Right lobe of liver (tissue), 6 donors: Measurements from ENCODE around the gene OR10S1. TPM values are rescaled to one million over a fixed set of nuclear protein-coding genes. Genes with fewer than 3 reads are reported as not detected.

Experiments
- ATAC-seq, 4 donors: fragments of 200-7000 bp; cut with Tn5 transposase; one replicate each; pipeline ENCODE4 v1.9.1; 2020; ENCODE audit warnings: mild to moderate bottlenecking in 4 of 4, moderate library complexity in 4 of 4
- DNase-seq, 3 donors: peaks; one replicate each; pipeline ENCODE4 v3.0.0-alpha.2; 2020
- H3K27ac ChIP-seq, 3 donors: fragments of 200-600 bp; one replicate each; pipeline ENCODE4 v1.8.0; 2022
- H3K27me3 ChIP-seq, 2 donors: fragments of 200-600 bp; one replicate each; pipeline ENCODE4 v1.8.0; 2022
- H3K36me3 ChIP-seq, 4 donors: fragments of 200-600 bp; sonication (generic) in 1 of 4; one replicate each; pipeline versions ENCODE4 v1.5.1 to v1.8.0; 2017 to 2022; ENCODE audit warnings: control low read depth in 1 of 4
- H3K4me1 ChIP-seq, 4 donors: fragments of 200-600 bp; sonication (generic) in 1 of 4; one replicate each; pipeline versions ENCODE4 v1.5.1 to v1.8.0; 2017 to 2022; ENCODE audit warnings: control low read depth in 1 of 4
- H3K4me3 ChIP-seq, 3 donors: fragments of 200-600 bp; one replicate each; pipeline ENCODE4 v1.8.0; 2022
- H3K9me3 ChIP-seq, 4 donors: fragments of 200-600 bp; sonication (generic) in 1 of 4; one replicate each; pipeline versions ENCODE4 v1.5.1 to v1.8.0; 2017 to 2022; ENCODE audit warnings: control low read depth in 1 of 4
- CTCF ChIP-seq, 4 donors: fragments of 200-600 bp in 3 of 4; fragments of 450-650 bp in 1 of 4; IDR thresholded peaks; one replicate each; pipeline versions ENCODE4 v1.5.1 to v1.8.0; 2016 to 2022; ENCODE audit warnings: antibody characterized with exemption in 4 of 4, mild to moderate bottlenecking in 2 of 4
- POLR2A ChIP-seq: fragments of 450-650 bp; IDR thresholded peaks from one replicate; pipeline ENCODE4 v1.6.1; 2017; ENCODE audit warnings: antibody characterized with exemption, mild to moderate bottlenecking
- WGBS: methylation state at CpG from one replicate; pipeline ENCODE4 v1.1.6; 2018; ENCODE audit warnings: low coverage, low lambda C conversion rate; ENCODE audit not compliant: insufficient coverage; ENCODE audit errors: missing lambda C conversion rate; 5-methylcytosine and 5-hydroxymethylcytosine counted together
- intact Hi-C, 2 donors: fragments of 100-400 bp; cut with DNase I; formaldehyde crosslinking; loops; one replicate each; pipeline versions ENCODE4 v1.11.2 to v1.14.1; 2022
- total RNA-seq, 6 experiments: library from RNA; depleted of rRNA in 2 of 6; stranded (reverse); fragments of >200 nt in 2 of 6; fragmentation: NEBNext Ultra II Directional in 3 of 6; extraction: Animal tissue kit (Norgen Biotek cat#: 25700) in 3 of 6; gene quantifications; one replicate each; pipeline versions ENCODE4 v1.1.0 to v1.2.4, GENCODE V29; 2016 to 2023
- donor health status: DM: no; HTN: yes; CAD: no.
- donor health status: DM: no; HTN: no; CAD: no.
- donor health status: DM: no; HTN: no; CAD: no.
- donor health status: DM: no; HTN: yes; CAD: no.
- donor health status: DM: no; HTN: yes; CAD: no.

Gene OR10S1
- total RNA-seq, 6 experiments from 2014 or later, result not detected

GRCh38 chr11:123943738-123944137 lies 33.8 kb downstream of the OR10S1 start, which contains the start of gene OR6T1:
Gene OR6T1 (minus strand): TSS chr11:123943838. CDS start chr11:123943838, 0 bp downstream.
- intact Hi-C loops, result no loop called here
- Histone ChIP-seq H3K27ac (no peak within 1 kb of the TSS), H3K27me3 (no peaks in the 10 kb centered on the region), H3K4me3 (no peak within 1 kb of the TSS), H3K9me3 (no peaks in the 10 kb centered on the region), H3K36me3 (no peaks in the 10 kb centered on the region), H3K4me1 (no peaks in the 10 kb centered on the region)
- TF ChIP-seq POLR2A (no peak), CTCF (IDR thresholded peaks at IDR 0.05) (no peak)
- 74% methylated on average over 3 of the region's 3 CpGs for WGBS
- ATAC-seq (no peak), DNase-seq (no peak)

- H3K4me1 ChIP-seq, result no peaks in the 10 kb centered on the region
- TF ChIP-seq POLR2A (no peak), CTCF (IDR thresholded peaks at IDR 0.05) (no peak)
- WGBS, result 30% methylated on average over 4 of the region's 4 CpGs
- no peak overlapping the region for H3K4me3 ChIP-seq
- no peak overlapping the region for H3K27ac ChIP-seq
- no peak for ATAC-seq
- no peak for DNase-seq
- intact Hi-C loops, result no loop called here
- H3K9me3 ChIP-seq, result no peaks in the 10 kb centered on the region
- no peaks in the 10 kb centered on the region for H3K27me3 ChIP-seq
- H3K36me3 ChIP-seq, result no peaks in the 10 kb centered on the region
Observed at GRCh38 chr11:123942413-123942812, 35.2 kb downstream of the OR10S1 start.

DNA sequence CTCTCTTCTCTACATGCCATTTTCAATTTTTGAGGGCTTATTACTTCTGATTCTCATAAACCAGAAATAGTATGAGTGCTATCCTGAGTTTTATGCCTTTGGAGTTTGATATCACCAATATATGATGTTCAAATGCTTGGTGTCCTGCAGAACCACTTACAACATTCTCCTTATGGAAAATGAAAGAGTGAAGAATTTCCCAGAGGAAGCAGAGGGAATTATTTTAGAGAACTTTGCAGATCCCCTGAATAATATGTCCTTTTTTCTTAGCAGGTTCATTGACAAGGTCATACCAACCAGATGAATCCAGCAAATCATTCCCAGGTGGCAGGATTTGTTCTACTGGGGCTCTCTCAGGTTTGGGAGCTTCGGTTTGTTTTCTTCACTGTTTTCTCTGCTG lies 38.3 kb downstream of the OR10S1 start, which contains the start of gene OR4D5:
Gene OR4D5, plus strand, starts transcription at position 301 of the 400 bp plus-strand sequence. Its CDS starts 0 bp downstream, at position 301.
- ATAC-seq (no peak), DNase-seq (no peak)
- TF ChIP-seq CTCF (IDR thresholded peaks at IDR 0.05) (no peak), POLR2A (no peak)
- intact Hi-C loops, result no loop called here
- Histone ChIP-seq H3K9me3 (no peaks in the 10 kb centered on the region), H3K4me3 (no peak within 1 kb of the TSS), H3K27me3 (no peaks in the 10 kb centered on the region), H3K27ac (no peak within 1 kb of the TSS), H3K4me1 (no peaks in the 10 kb centered on the region), H3K36me3 (no peaks in the 10 kb centered on the region)
- WGBS, result 44% methylated on average over 1 of the region's 1 CpG

Other genes with a start within 250 kb of the OR10S1 start
- gene ZNF202, start 236.1 kb downstream of the OR10S1 start, total RNA-seq, result 1 to 10 TPM; 2.0 to 4.0 (median 2.7) TPM
- gene OR6X1, start 223.3 kb downstream of the OR10S1 start, total RNA-seq, result not detected
- gene OR6M1, start 171.4 kb downstream of the OR10S1 start, total RNA-seq, result not detected
- not detected for gene TMEM225, start 92.1 kb downstream of the OR10S1 start, total RNA-seq
- not detected for gene OR8D4, start 75.6 kb downstream of the OR10S1 start, total RNA-seq
- not detected for gene OR4D5, start 38.2 kb downstream of the OR10S1 start, total RNA-seq
- not detected for gene OR6T1, start 33.9 kb downstream of the OR10S1 start, total RNA-seq
- not detected for gene OR10G6, start 17.4 kb upstream of the OR10S1 start, total RNA-seq
- not detected for gene OR10G4, start 35.2 kb upstream of the OR10S1 start, total RNA-seq
- gene OR10G9, start 45.2 kb upstream of the OR10S1 start, total RNA-seq, result not detected
- not detected for gene OR10G8, start 49.0 kb upstream of the OR10S1 start, total RNA-seq
- gene OR10G7, start 63.5 kb upstream of the OR10S1 start, total RNA-seq, result not detected
- 1 to 10 TPM; 3.5 to 9.0 (median 5.8) TPM for gene VWA5A, start 137.7 kb upstream of the OR10S1 start, total RNA-seq
- not detected for gene OR10D3, start 205.6 kb upstream of the OR10S1 start, total RNA-seq